Endothelial cell of umbilical vein (primary cell): Measurements from ENCODE around the gene OLFM1. TPM values are rescaled to one million over a fixed set of nuclear protein-coding genes. Genes with fewer than 3 reads are reported as not detected.

Source experiments
- BruUV-seq: library from RNA; stranded (reverse); fragments of 400-500 nt; replicated peaks from 2 replicates; lab custom pipeline; 2021; lab: Mats Ljungman, UMichigan
- CTCF ChIA-PET: fragments of 300-600, 350-600 bp; sonication (Branson Sonifier 250); formaldehyde crosslinking; loops from one replicate; lab custom pipeline; 2021; ENCODE audit warnings: antibody characterized with exemption, inconsistent platforms; lab: Charles Lee
- POLR2A ChIA-PET: fragments of 300-600, 350-600 bp; sonication (Branson Sonifier 250); formaldehyde crosslinking; loops from one replicate; lab custom pipeline; 2021; ENCODE audit warnings: antibody characterized with exemption, inconsistent platforms; lab: Charles Lee
- DNase-seq: peaks from one replicate; pipeline ENCODE4 v3.0.0-alpha.2; 2011; ENCODE audit warnings: low read depth, low spot score
- FAIRE-seq: peaks from 2 replicates; lab custom pipeline; 2011; peaks lifted over from hg19 to GRCh38; lab: Jason Lieb, UNC
- H2AFZ ChIP-seq: 2 replicates; pipeline ENCODE4 v1.6.0; 2012; ENCODE audit warnings: low read depth, low read length, control low read depth, inconsistent platforms
- H3K27ac ChIP-seq: 2 replicates; pipeline ENCODE4 v1.5.1; 2011; ENCODE audit warnings: low read depth, mild to moderate bottlenecking, control low read depth, low read length, moderate library complexity; ENCODE audit not compliant: insufficient read depth
- H3K27me3 ChIP-seq, 2 experiments: 2 replicates each; pipeline versions ENCODE4 v1.6.0 to v1.6.1; 2011; ENCODE audit warnings: low read length in 2 of 2, mixed read lengths in 1 of 2; ENCODE audit not compliant: control insufficient read depth in 2 of 2, insufficient read depth in 2 of 2
- H3K36me3 ChIP-seq, 2 experiments: 2 replicates in 1 of 2; 3 replicates in 1 of 2; pipeline ENCODE4 v1.5.1; 2011; ENCODE audit warnings: low read length in 2 of 2, mild to moderate bottlenecking in 1 of 2, moderate library complexity in 1 of 2; ENCODE audit not compliant: control insufficient read depth in 2 of 2, insufficient read depth in 2 of 2; ENCODE audit errors: extremely low read depth in 1 of 2
- H3K4me1 ChIP-seq: 3 replicates; pipeline ENCODE4 v1.5.1; 2011; ENCODE audit warnings: mild to moderate bottlenecking, low read length; ENCODE audit not compliant: control insufficient read depth, insufficient read depth; ENCODE audit errors: extremely low read depth
- H3K4me2 ChIP-seq: 2 replicates; pipeline ENCODE4 v1.6.1; 2011; ENCODE audit warnings: low read length, control low read depth, mixed read lengths; ENCODE audit not compliant: insufficient read depth
- H3K4me3 ChIP-seq, 3 experiments: fragments of 200-600 bp in 1 of 3; sonication (generic), shearing (Covaris generic) in 1 of 3; replicated peaks in 1 of 3; 2 replicates each; pipeline ENCODE4 v1.5.1; 2011 to 2016; ENCODE audit warnings: control low read depth in 3 of 3, low read length in 3 of 3, mild to moderate bottlenecking in 2 of 3, inconsistent platforms in 1 of 3, low read depth in 1 of 3, moderate library complexity in 1 of 3; ENCODE audit not compliant: insufficient read depth in 1 of 3
- H3K79me2 ChIP-seq: 2 replicates; pipeline ENCODE4 v1.6.0; 2012; ENCODE audit warnings: low read length, inconsistent platforms; ENCODE audit not compliant: control insufficient read depth, insufficient read depth
- H3K9ac ChIP-seq: replicated peaks from 2 replicates; pipeline ENCODE3; 2011; ENCODE audit warnings: low read length, control low read depth; ENCODE audit not compliant: insufficient read depth; ENCODE audit errors: extremely low read depth
- H3K9me1 ChIP-seq: replicated peaks from 3 replicates; pipeline ENCODE4 v1.6.0; 2011; ENCODE audit warnings: mild to moderate bottlenecking, low read length; ENCODE audit not compliant: control insufficient read depth, insufficient read depth; ENCODE audit errors: extremely low read depth
- H3K9me3 ChIP-seq: replicated peaks from 2 replicates; pipeline ENCODE4 v1.5.1; 2012; ENCODE audit warnings: low read length, inconsistent platforms; ENCODE audit not compliant: control insufficient read depth, insufficient read depth
- H4K20me1 ChIP-seq: replicated peaks from 2 replicates; pipeline ENCODE3; 2011; ENCODE audit warnings: mild to moderate bottlenecking, low read length; ENCODE audit not compliant: control insufficient read depth, insufficient read depth; ENCODE audit errors: extremely low read depth
- CTCF ChIP-seq, 2 donors: IDR thresholded peaks; 1 replicate in 1 of 2; 2 replicates in 1 of 2; pipeline ENCODE4 v1.5.1; 2011; ENCODE audit warnings: low read length in 2 of 2, mild to moderate bottlenecking in 2 of 2, moderate library complexity in 2 of 2, control low read depth in 1 of 2, inconsistent platforms in 1 of 2, low read depth in 1 of 2; ENCODE audit not compliant: insufficient read depth in 1 of 2; ENCODE audit errors: extremely low read depth in 1 of 2
- EZH2 ChIP-seq: IDR thresholded peaks from 2 replicates; pipeline ENCODE4 v1.6.1; 2012; ENCODE audit warnings: borderline replicate concordance, low read depth, mild to moderate bottlenecking, moderate library complexity, low read length, inconsistent platforms; ENCODE audit not compliant: severe bottlenecking
- FOS ChIP-seq: IDR thresholded peaks from 2 replicates; pipeline ENCODE4 v1.6.1; 2011; ENCODE audit warnings: mild to moderate bottlenecking, low read length, moderate library complexity, borderline replicate concordance; ENCODE audit not compliant: insufficient read depth
- GATA2 ChIP-seq: IDR thresholded peaks from 2 replicates; pipeline ENCODE4 v1.7.0; 2011; ENCODE audit warnings: low read depth, mild to moderate bottlenecking, moderate library complexity, mixed read lengths, low read length; ENCODE audit not compliant: insufficient read length, insufficient read depth
- JUN ChIP-seq: IDR thresholded peaks from 2 replicates; pipeline ENCODE4 v1.6.1; 2011; ENCODE audit warnings: borderline replicate concordance, low read depth; ENCODE audit not compliant: insufficient read length, insufficient read depth
- MAX ChIP-seq: IDR thresholded peaks from 2 replicates; pipeline ENCODE4 v1.6.1; 2011; ENCODE audit not compliant: insufficient read depth, insufficient read length
- MYC ChIP-seq: IDR thresholded peaks from one replicate; pipeline ENCODE4 v1.6.1; 2011; ENCODE audit warnings: mild to moderate bottlenecking, low read depth, low read length
- POLR2A ChIP-seq: IDR thresholded peaks from 2 replicates; pipeline ENCODE4 v1.6.1; 2012; ENCODE audit warnings: low read depth, mild to moderate bottlenecking, control low read depth, low read length
- POLR2AphosphoS5 ChIP-seq: IDR thresholded peaks from 2 replicates; pipeline ENCODE4 v1.6.1; 2012; ENCODE audit warnings: low read depth, mild to moderate bottlenecking, control low read depth, low read length, moderate library complexity; ENCODE audit not compliant: insufficient read depth
- dilution Hi-C: fragments of 300-500 bp; cut with MboI; formaldehyde crosslinking; loops from one replicate; pipeline ENCODE4 v1.15.0; 2019; ENCODE audit warnings: low sequenced_read_pairs; ENCODE audit not compliant: extremely low pct_ligation_motif_present
- intact Hi-C: fragments of 100-400 bp; cut with micrococcal nuclease; formaldehyde crosslinking; loops from one replicate; pipeline ENCODE4 v1.10.0; 2022
- polyA plus RNA-seq, 4 experiments: library from polyadenylated mRNA; depleted of rRNA in 3 of 4; stranded (reverse) in 3 of 4; unstranded in 1 of 4; fragments of >200 nt; gene quantifications; 2 replicates each; pipeline versions ENCODE4 v1.2.1 to v1.2.3, GENCODE V29; 2011 to 2012; ENCODE audit warnings: missing spikeins in 1 of 4
- total RNA-seq: library from RNA; stranded (reverse); gene quantifications from 2 replicates; pipeline ENCODE4 v1.2.3, GENCODE V29; 2021

The OLFM1 gene
- total and polyA plus RNA-seq, 2 donors (not counting 3 experiments of a cell fraction or from before 2014, with no cell fraction given) = 0.07 to 0.95 TPM

DNA sequence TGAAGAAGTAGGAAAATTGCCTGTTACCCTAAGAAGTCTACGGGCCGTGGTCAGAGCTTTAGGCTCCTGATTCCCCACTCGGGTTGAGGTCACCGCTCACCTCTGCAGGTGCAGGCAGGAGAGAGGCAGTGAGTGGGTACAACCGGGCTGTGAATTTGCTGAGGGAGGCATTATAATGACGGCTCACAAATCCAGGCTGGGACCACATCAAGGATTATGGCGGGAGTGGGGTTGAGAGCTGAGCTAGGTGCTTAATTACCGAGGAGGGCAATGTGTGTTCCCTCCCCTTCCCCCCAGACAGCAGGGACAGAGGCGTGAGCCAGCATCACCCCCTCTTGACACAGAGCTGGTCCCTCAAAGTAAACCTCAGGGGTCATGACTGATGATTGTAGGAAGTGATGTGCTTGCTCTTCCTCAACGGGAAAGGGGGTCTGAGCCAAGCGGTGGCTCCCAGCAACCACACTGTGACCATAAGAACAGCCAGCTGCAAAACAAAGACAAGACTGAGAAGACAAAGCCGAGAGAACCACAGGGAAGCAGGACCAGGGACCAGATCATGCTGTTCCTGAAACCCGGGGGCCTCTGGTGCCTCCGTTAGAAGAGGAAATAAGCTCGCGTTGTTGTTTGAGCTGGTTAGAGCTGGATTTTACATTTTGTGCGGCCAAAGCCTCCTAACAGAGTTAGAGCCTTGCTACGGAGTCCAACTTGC is 77.7 kb downstream of the OLFM1 start:
- FAIRE-seq = no peak

More for the DNA sequence above, 77.7 kb downstream of the OLFM1 start:
- Histone ChIP-seq H3K9me3 (peaks cover 2% of the 10 kb centered on the region), H2AFZ (no peak overlapping the region), H3K9ac (no peak overlapping the region), H3K36me3 (no peaks in the 10 kb centered on the region), H3K4me1 (no peaks in the 10 kb centered on the region), H3K79me2 (no peaks in the 10 kb centered on the region), H3K27me3 (no peaks in the 10 kb centered on the region), H3K9me1 (no peaks in the 10 kb centered on the region), H3K4me3 (no peak overlapping the region), H3K4me2 (no peak overlapping the region), H4K20me1 (no peaks in the 10 kb centered on the region), H3K27ac (no peak overlapping the region)
- TF ChIP-seq POLR2A (no peak), MAX (no peak), CTCF (IDR thresholded peaks at IDR 0.05; ENCODE audit: extremely low read depth in 1 of 2, insufficient read depth in 1 of 2, low read depth in 1 of 2, low read length in 2 of 2) (no peak), MYC (no peak), EZH2 (no peak), GATA2 (no peak), JUN (no peak), POLR2AphosphoS5 (no peak), FOS (no peak)
- dilution Hi-C loops (no loop called here), intact Hi-C loops (no loop called here)
- no TSS peak for BruUV-seq
- CTCF ChIA-PET = no interaction called here
- POLR2A ChIA-PET = no interaction called here
- no peak for DNase-seq
